Activated T-cell treated with anti-CD3 and anti-CD28 coated beads, Interleukin-2, amount 50 U/mL, for 24 hours (primary cell): Measurements from ENCODE around the gene SOX2.
"Not testable (repeated sequence)": the region's sequence is repeated elsewhere in the genome, so short reads cannot be mapped to it uniquely, and the experiment has no call there.

Source experiments
- DNase-seq: peaks from one replicate; pipeline ENCODE4 v3.0.0-alpha.2; 2020
- H3K27ac Mint-ChIP-seq: 2 replicates; pipeline ENCODE4 v1.8.0; 2020; ENCODE audit warnings: mild to moderate bottlenecking, mixed read lengths
- H3K27me3 Mint-ChIP-seq: 2 replicates; pipeline ENCODE4 v1.8.0; 2020; ENCODE audit warnings: mixed read lengths
- H3K36me3 Mint-ChIP-seq: 2 replicates; pipeline ENCODE4 v1.8.0; 2020; ENCODE audit warnings: low read depth, mixed read lengths
- H3K4me1 Mint-ChIP-seq: 2 replicates; pipeline ENCODE4 v1.8.0; 2020; ENCODE audit warnings: low read depth, mixed read lengths
- H3K4me3 Mint-ChIP-seq: 2 replicates; pipeline ENCODE4 v1.8.0; 2020; ENCODE audit warnings: mild to moderate bottlenecking, moderate library complexity, mixed read lengths
- H3K9me3 Mint-ChIP-seq: 2 replicates; pipeline ENCODE4 v1.8.0; 2020; ENCODE audit warnings: mixed read lengths

SOX2 gene

DNA sequence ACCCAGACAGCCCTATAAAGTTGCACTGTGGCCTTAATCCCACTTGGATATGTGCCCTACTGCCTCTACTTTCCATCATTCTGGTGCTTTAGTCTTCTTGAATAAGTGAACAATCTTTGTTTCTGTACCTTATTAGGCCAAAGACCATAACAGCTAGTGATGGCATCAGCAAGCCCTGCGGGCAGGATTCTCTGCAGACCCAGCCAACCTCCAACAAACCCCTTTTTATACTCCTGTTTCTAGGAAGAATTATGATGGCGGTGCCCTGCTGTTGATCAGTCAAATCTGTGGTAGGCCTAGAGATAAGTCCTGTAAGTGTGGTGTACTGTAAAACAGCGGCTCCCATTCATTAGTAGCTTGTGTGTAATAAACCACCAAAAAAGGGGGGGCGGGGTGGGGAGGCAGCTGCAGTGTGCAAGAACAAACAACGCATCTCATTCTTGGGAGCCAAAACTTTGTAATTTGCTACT is 40.5 kb downstream of the SOX2 start:
- H3K9me3 Mint-ChIP-seq = no peaks in the 10 kb centered on the region
- no peaks in the 10 kb centered on the region for H3K36me3 Mint-ChIP-seq
- no peak for DNase-seq
- H3K27ac Mint-ChIP-seq = no peak overlapping the region
- no peak overlapping the region for H3K4me3 Mint-ChIP-seq
- no peaks in the 10 kb centered on the region for H3K4me1 Mint-ChIP-seq
- peaks cover 18% of the 10 kb centered on the region for H3K27me3 Mint-ChIP-seq

DNA sequence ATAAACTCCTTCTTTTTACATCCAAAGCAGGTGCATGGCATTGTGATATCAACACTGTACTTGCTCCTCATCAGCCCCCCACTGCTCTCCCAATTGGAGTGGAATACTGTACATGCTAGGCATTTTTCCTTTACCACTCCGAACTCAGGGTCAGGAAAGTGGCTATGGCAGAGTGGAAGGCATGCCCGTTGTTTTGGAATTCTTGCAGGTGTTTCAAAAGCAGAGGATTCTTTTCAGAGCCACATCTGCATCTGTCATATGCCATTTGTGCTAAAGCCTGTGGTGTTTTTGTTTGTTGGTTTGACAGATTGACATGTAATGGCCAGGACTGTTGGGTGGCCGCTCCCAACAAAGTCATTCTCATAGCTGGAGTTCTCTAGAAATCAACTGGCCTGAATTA is 41.7 kb downstream of the SOX2 start:
- DNase-seq = no peak
- no peak overlapping the region for H3K27ac Mint-ChIP-seq
- H3K27me3 Mint-ChIP-seq = peaks cover 18% of the 10 kb centered on the region
- H3K9me3 Mint-ChIP-seq = no peaks in the 10 kb centered on the region
- H3K36me3 Mint-ChIP-seq = no peaks in the 10 kb centered on the region
- no peak overlapping the region for H3K4me3 Mint-ChIP-seq
- H3K4me1 Mint-ChIP-seq = no peaks in the 10 kb centered on the region

DNA sequence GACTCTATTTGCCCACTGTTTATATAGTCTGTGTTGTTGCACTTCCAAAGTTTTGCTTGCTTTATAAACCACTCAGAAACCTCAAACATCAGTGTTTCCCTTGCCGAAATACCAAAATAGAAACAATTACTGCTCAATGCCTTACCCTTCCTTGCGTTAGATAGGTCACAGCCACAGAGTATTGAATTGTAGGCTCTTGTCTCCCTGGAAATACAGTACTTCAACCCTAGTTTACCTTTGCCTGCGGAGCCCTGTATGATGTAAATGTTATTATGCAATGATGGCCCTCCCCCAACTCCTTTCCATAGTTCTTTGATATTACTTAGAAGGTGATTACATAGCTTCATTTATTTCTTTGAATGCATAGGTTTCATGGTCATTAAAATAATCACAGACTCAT is 44.2 kb downstream of the SOX2 start:
- no peaks in the 10 kb centered on the region for H3K36me3 Mint-ChIP-seq
- H3K27ac Mint-ChIP-seq = no peak overlapping the region
- peaks cover 14% of the 10 kb centered on the region for H3K27me3 Mint-ChIP-seq
- DNase-seq = no peak
- no peaks in the 10 kb centered on the region for H3K4me1 Mint-ChIP-seq
- H3K9me3 Mint-ChIP-seq = no peaks in the 10 kb centered on the region
- no peak overlapping the region for H3K4me3 Mint-ChIP-seq

DNA sequence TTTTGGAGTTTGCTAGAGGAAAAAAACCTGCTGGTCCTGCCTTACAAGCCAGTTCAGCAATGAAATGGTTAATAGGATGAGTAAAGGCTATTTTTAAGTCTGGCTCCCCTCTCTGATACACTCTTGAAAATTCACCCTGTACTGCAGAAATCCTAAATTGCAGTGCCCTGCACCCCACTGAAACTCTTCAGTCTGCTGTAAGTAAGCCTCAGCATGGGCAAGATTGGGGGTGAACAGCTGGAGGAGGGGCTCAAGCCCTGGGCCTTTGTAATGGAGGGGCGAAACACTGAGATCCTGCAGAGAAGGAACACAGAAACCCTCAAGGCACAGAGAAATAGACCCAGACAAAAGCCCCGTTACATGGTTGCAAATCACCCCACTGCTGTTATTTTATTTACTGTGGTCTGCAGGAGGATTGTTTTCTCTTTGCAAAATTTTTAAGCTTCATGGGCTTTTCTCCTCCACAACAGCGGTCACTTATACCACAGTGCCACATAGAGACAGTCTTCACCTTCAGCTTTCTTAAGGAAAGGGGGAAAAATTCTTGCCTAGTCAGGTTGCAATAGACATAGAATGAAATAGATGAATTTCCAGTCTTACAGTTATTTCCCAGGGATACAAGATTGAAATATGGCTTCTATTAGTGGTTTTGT is 45.0 kb downstream of the SOX2 start:
- Mint-ChIP-seq H3K4me1 (no peaks in the 10 kb centered on the region), H3K27ac (no peak overlapping the region), H3K9me3 (no peaks in the 10 kb centered on the region), H3K36me3 (no peaks in the 10 kb centered on the region), H3K4me3 (no peak overlapping the region), H3K27me3 (peaks cover 12% of the 10 kb centered on the region)
- no peak for DNase-seq

DNA sequence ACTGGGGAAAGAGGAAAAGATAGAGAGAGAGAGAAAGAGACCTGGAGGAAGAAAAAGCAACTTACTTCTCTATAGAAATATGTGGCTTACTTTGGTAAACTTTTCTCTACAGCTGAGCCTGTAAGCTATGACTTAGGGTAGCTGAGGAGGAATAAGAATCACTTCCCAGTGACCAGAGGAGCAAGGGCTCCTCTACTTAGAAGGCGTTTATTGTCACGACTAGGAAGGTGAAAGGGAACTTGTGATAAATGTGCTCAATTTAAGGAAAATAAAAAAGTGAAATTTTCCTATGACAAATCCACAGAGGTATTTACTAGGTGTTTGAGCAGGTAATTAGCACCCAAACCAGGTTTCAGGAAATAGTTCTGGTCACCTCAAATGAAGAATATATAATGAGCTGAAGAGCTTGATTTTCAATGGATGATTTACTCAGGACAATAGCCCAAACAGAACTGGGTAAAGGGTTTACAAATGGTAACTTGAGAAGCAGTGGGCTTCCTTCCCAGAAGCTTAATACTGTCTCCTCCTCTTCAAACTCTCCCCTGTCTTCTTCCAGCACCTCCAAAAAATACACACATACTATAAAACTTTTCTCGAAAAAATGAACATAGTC is 46.1 kb downstream of the SOX2 start:
- H3K27ac Mint-ChIP-seq = no peak overlapping the region
- DNase-seq = no peak
- H3K4me1 Mint-ChIP-seq = no peaks in the 10 kb centered on the region
- no peaks in the 10 kb centered on the region for H3K36me3 Mint-ChIP-seq
- H3K9me3 Mint-ChIP-seq = no peaks in the 10 kb centered on the region
- peaks cover 10% of the 10 kb centered on the region for H3K27me3 Mint-ChIP-seq
- no peak overlapping the region for H3K4me3 Mint-ChIP-seq

DNA sequence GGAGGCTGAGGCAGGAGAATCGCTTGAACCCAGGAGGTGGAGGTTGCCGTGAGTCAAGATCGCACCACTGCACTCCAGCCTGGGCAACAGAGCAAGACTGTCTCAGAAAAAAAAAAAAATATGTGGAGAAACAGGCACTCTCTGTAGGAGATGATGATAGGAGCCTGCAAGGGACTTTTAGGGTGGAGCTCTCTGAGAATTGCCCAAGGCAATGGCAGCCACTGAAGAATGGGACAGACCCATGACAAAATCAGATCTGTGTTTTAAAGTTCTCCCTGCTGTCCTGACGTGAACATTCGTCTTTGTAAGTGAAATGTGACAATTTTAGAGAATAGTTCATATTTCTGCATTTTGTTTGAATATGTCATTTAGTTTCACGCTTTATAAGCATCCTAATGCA is 50.2 kb downstream of the SOX2 start:
- no peaks in the 10 kb centered on the region for H3K27me3 Mint-ChIP-seq
- H3K9me3 Mint-ChIP-seq = peaks cover 1% of the 10 kb centered on the region
- H3K27ac Mint-ChIP-seq = no peak overlapping the region
- H3K36me3 Mint-ChIP-seq = no peaks in the 10 kb centered on the region
- H3K4me3 Mint-ChIP-seq = no peak overlapping the region
- DNase-seq = no peak
- H3K4me1 Mint-ChIP-seq = no peaks in the 10 kb centered on the region

DNA sequence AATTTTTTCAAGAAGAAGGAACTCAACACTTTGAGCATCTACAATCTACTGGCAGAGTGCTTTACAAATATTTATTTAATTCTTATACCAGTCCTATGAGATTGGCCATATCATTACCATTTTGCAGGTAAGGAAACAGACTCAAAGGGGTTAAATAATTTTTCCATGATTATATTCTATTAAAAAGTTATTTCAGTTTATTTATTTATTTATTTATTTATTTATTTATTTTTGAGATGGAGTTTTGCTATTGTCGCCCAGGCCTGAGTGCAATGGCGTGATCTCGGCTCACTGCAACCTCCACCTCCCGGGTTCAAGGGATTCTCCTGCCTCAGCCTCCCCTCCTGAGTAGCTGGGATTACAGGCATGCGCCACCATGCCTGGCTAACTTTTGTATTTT is 52.3 kb downstream of the SOX2 start:
- not testable (repeated sequence) for H3K27me3 Mint-ChIP-seq, H3K36me3 Mint-ChIP-seq, H3K27ac Mint-ChIP-seq, DNase-seq, H3K4me3 Mint-ChIP-seq, H3K4me1 Mint-ChIP-seq, H3K9me3 Mint-ChIP-seq
